Measurements from ENCODE around the gene NYAP2. TPM values are rescaled to one million over a fixed set of nuclear protein-coding genes. Genes with fewer than 3 reads are reported as not detected.

The NYAP2 gene
- total and polyA plus RNA-seq, 2 of the 4 experiments (the other 2 are of a cell fraction): not detected

DNA sequence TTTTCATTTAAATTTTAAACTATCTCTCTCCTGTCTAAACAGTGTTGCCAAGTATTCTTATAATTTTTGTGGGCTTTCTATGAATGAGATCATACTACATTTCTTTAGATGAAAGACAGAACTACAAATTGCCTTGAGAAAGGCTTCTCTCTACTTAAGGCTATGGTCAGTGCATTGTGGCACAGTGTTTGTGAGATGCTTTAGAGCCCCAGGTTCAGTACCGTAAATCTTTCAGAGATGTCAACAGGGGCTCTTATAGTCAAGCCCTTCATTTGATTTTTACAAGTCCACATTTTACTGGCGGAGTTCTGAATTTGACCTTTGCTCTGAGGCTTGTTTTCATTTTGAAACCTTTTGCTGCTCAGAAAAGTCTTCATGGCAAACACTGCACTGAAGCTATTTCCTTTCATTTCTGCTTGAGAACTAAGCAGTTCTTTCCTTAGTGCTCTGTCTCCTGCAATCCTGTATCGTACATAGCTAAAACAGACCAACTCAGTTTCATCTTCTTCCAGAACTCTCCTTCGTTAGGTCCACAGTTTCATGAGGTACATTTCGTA lies 175.2 kb downstream of the NYAP2 start:
- no peak overlapping the region for H4K8ac ChIP-seq (ENCODE audit: low read depth in 2 of 2, low read length in 2 of 2)
- H2BK120ac ChIP-seq (ENCODE audit: low read depth, low read length): no peak overlapping the region
- no peak overlapping the region for H2BK5ac ChIP-seq (ENCODE audit: low read depth, low read length, poor library complexity, severe bottlenecking)
- intact Hi-C loops (cut with micrococcal nuclease) (no loop called here), in situ Hi-C loops (cut with MboI; ENCODE audit: low sequenced_read_pairs) (no loop called here), dilution Hi-C loops (cut with HindIII; ENCODE audit: low sequenced_read_pairs, unreplicated experiment) (no loop called here)
- ChIA-PET CTCF (interaction anchor here (0.8 kb wide), 1 partner anchor 16 kb away, joined by 3 read pairs; no protein-coding TSS in a partner anchor), POLR2A (ENCODE audit: unreplicated experiment) (no interaction called here)
- no peak overlapping the region for H3K4me2 ChIP-seq (ENCODE audit: low read depth, low read length)
- no peak for TF ChIP-seq SMC3 (IDR thresholded peaks at IDR 0.05; ENCODE audit: low read depth, low read length)
- TF ChIP-seq NFE2L2 (IDR thresholded peaks at IDR 0.05; ENCODE audit: low read depth, low read length): no peak
- TF ChIP-seq RFX5 (IDR thresholded peaks at IDR 0.05; ENCODE audit: low read depth, low read length): no peak
- TF ChIP-seq MAFK (IDR thresholded peaks at IDR 0.05; ENCODE audit: low read depth, low read length): no peak
- TF ChIP-seq, protein P1, sequence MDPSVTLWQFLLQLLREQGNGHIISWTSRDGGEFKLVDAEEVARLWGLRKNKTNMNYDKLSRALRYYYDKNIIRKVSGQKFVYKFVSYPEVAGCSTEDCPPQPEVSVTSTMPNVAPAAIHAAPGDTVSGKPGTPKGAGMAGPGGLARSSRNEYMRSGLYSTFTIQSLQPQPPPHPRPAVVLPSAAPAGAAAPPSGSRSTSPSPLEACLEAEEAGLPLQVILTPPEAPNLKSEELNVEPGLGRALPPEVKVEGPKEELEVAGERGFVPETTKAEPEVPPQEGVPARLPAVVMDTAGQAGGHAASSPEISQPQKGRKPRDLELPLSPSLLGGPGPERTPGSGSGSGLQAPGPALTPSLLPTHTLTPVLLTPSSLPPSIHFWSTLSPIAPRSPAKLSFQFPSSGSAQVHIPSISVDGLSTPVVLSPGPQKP (IDR thresholded peaks at IDR 0.05; ENCODE audit: borderline replicate concordance, low read depth, low read length): no peak
- TF ChIP-seq, protein P2, sequence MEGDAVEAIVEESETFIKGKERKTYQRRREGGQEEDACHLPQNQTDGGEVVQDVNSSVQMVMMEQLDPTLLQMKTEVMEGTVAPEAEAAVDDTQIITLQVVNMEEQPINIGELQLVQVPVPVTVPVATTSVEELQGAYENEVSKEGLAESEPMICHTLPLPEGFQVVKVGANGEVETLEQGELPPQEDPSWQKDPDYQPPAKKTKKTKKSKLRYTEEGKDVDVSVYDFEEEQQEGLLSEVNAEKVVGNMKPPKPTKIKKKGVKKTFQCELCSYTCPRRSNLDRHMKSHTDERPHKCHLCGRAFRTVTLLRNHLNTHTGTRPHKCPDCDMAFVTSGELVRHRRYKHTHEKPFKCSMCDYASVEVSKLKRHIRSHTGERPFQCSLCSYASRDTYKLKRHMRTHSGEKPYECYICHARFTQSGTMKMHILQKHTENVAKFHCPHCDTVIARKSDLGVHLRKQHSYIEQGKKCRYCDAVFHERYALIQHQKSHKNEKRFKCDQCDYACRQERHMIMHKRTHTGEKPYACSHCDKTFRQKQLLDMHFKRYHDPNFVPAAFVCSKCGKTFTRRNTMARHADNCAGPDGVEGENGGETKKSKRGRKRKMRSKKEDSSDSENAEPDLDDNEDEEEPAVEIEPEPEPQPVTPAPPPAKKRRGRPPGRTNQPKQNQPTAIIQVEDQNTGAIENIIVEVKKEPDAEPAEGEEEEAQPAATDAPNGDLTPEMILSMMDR (conservative IDR thresholded peaks at IDR 0.05; ENCODE audit: low read depth, low read length): no peak
- no peak for TF ChIP-seq CHD1 (IDR thresholded peaks at IDR 0.05; ENCODE audit: low read depth, low read length)
- TF ChIP-seq, protein P3, sequence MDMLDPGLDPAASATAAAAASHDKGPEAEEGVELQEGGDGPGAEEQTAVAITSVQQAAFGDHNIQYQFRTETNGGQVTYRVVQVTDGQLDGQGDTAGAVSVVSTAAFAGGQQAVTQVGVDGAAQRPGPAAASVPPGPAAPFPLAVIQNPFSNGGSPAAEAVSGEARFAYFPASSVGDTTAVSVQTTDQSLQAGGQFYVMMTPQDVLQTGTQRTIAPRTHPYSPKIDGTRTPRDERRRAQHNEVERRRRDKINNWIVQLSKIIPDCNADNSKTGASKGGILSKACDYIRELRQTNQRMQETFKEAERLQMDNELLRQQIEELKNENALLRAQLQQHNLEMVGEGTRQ (IDR thresholded peaks at IDR 0.05; ENCODE audit: low read depth, low read length): no peak
- no peak overlapping the region for H4K5ac ChIP-seq (ENCODE audit: low read depth, low read length)
- no TSS peak for BruUV-seq (replicated peaks)
- no peaks in the 10 kb centered on the region for H3K4me1 ChIP-seq (ENCODE audit: control insufficient read depth, insufficient read depth, low read length)
- no peak overlapping the region for H2BK15ac ChIP-seq (ENCODE audit: low read depth, low read length)
- H3K9me1 ChIP-seq (ENCODE audit: insufficient read depth, low read length): no peaks in the 10 kb centered on the region
- DNase-seq (no peak), ATAC-seq (ENCODE audit: low read depth) (no peak)
- no peak overlapping the region for H2AK9ac ChIP-seq (replicated peaks; ENCODE audit: low read depth, low read length, poor library complexity)
- no peak overlapping the region for H3K14ac ChIP-seq (replicated peaks; ENCODE audit: low read depth, low read length)
- H2BK20ac ChIP-seq (ENCODE audit: low read depth, low read length): no peak overlapping the region
- 56% methylated on average over 3 of the region's 5 CpGs; no CpG with 5 or more reads in 1 of the 2 experiments for WGBS, 2 experiments (ENCODE audit: extremely low coverage in 2 of 2, insufficient read length in 1 of 2)
- no peaks in the 10 kb centered on the region for H4K20me1 ChIP-seq (ENCODE audit: insufficient read depth, low read length)
- no peak overlapping the region for H3K56ac ChIP-seq (ENCODE audit: extremely low read depth, insufficient read depth, low read length)
- H3K23ac ChIP-seq (ENCODE audit: low read depth, low read length): no peak overlapping the region
- no peaks in the 10 kb centered on the region for H3K36me3 ChIP-seq (ENCODE audit: control insufficient read depth, insufficient read depth, low read length)
- H3K9me3 ChIP-seq (ENCODE audit: control insufficient read depth, insufficient read depth, low read length): no peaks in the 10 kb centered on the region
- no peak overlapping the region for H3K9ac ChIP-seq (ENCODE audit: low read depth, low read length)
- H3K79me1 ChIP-seq (ENCODE audit: low read depth in 1 of 2, low read length in 2 of 2): no peaks in the 10 kb centered on the region
- no peak overlapping the region for H3K18ac ChIP-seq (ENCODE audit: low read depth, low read length)
- no peak overlapping the region for H2AK5ac ChIP-seq (ENCODE audit: low read depth, low read length)
- no peak overlapping the region for H3K27ac ChIP-seq (ENCODE audit: insufficient read depth, low read length)
- H3K4me3 ChIP-seq (ENCODE audit: insufficient read depth, low read depth, low read length): no peak overlapping the region
- H3K27me3 ChIP-seq (ENCODE audit: control insufficient read depth, insufficient read depth, low read length): no peaks in the 10 kb centered on the region; the same call in 1 of the 2 replicates
- no peak overlapping the region for H3K4ac ChIP-seq (ENCODE audit: low read depth, low read length)
- no peak overlapping the region for H2AFZ ChIP-seq (replicated peaks; ENCODE audit: low read length, poor library complexity)
- no peak overlapping the region for H4K91ac ChIP-seq (ENCODE audit: insufficient read depth, low read depth, low read length)
